ENCODE results near the gene FUT2.
"Not testable (repeated sequence)": the region's sequence is repeated elsewhere in the genome, so short reads cannot be mapped to it uniquely, and the experiment has no call there.

Gene FUT2

DNA sequence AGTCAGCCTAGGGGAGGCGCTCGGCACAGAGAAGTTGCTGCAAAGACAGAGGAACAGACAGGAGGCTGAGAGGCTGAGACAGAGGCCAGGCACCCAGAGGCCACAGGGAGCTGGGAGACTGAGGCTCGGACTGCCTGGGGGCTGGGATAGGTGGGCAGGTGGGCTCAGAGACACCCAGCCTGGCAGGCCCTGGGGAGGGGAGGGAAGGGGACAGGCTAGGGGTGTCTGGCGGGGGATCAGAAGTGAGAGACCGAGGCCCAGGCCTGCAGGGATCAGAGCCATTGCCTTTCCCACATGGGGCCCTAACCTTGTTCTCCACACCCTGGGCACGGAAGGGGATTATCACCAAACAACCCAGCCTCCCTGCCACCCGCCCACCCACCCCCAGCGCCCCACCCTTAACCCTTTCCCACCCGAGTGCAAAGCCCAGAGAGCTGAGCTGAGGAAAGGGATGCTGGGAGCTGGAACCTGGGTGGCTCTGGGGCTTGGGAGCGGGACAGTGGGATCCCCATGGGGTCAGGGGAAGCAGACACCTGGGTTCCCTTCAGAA is 24.2 kb upstream of the FUT2 start:
- no peak for DNase-seq

DNA sequence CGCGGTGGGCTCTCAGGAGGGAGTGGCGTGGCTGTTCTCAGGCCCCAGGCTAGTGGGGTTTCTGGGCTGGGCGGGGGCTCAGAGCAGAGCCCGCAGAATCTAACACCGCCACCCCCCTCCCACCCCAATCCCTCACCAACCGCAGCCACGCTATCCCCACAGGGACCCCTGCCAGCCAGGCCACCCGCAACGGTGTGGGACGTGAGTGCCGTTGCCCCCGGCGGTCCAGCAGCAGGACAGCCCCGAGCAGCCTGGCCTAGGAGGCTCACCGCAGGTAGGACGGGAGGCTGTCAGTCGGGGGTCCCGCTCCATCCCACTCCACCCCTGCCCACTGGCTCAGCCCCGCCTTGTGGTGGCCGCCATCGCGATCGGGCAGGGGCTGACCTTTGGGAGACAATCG is 22.8 kb upstream of the FUT2 start, which contains the start of gene NTN5:
NTN5 (minus strand) TSS at position 24 of the 400 bp plus-strand sequence. CDS start 2,031 bp downstream, outside the sequence.
- DNase-seq, result no peak

GRCh38 chr19:48673436-48674100 is 22.2 kb upstream of the FUT2 start:
- DNase-seq, result no peak

DNA sequence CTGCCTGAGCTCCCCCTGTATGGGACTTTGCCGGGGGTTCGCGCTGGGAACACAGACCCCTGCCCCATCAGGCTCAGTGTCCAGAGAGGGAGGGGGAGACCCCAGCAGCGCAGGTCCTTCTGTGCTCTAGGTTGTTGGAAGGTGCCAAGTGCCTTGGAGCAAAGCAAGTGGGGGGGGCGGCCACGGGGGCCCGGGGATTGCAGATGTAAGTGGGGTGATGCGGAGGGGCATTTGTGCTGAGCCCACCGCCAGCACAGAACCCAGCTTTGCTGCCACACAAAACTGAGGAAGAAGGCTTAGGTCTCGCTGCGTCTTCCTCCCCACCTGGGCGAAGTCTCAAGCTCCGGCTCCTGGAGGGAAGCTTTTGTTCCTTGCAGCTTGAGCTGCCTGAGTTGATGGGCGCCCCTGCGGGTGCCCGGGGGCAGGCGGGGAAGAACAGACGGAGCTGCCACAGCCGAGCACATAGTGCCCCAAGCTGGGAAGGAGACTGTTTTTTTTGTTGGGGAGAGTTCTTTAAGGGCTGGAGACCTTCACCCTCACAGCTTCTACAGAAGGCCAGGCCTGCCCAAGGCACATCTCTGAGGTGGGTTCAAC is 21.5 kb upstream of the FUT2 start:
- no peak for DNase-seq

DNA sequence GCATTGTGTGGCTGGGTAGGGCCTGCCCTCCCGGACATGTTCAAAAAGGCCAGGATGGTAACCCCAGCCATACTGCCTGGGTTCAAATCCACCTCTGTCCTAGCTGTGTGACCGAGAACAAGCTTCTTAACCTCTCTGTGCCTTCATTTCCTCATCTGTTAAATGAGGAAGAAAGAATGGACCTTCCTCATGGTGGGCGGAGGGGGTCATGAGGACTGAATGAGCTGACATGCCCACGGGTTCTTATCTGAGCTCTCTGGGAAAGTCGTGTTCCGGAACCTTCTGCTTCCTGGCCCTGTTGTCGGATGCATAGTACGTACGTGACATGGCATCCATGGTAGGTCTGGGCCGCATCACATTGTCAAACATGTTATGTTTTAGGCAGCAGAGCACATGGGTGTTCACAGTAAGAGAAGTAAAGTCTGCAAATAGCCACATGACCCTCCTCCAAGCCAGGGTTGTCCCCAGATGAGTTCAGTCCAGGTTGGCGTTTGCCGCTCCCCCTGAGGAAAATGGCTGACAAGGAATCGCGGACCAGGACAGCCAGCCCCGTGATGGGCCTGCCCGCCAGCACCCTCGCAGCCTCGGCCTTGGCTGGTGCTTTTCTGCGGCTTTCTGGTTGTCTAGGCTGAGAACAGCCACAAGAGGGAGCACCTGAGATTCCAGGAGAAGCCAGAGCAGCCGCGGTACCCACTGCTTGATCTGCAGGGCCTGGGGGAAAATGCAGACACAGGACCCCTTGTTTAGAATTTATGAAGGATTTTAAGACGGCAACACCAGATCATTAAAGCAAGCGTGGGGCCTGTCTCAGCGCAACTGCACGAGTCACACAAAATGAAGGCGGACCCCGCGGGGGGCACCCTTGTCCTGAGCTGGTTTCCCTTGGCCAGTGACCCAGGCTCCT is 20.6 kb upstream of the FUT2 start:
- DNase-seq, result peak; percentile 83

GRCh38 chr19:48676487-48676886 is 19.3 kb upstream of the FUT2 start:
- no peak for DNase-seq

GRCh38 chr19:48676887-48677286 is 18.9 kb upstream of the FUT2 start:
- no peak for DNase-seq

GRCh38 chr19:48678201-48678600 is 17.6 kb upstream of the FUT2 start:
- DNase-seq, result no peak

- not testable (repeated sequence) for DNase-seq
Observed at GRCh38 chr19:48680006-48680405, 15.8 kb upstream of the FUT2 start.

- no peak for DNase-seq
Observed at GRCh38 chr19:48680436-48681126, 15.2 kb upstream of the FUT2 start.

- DNase-seq, result no peak
Observed at GRCh38 chr19:48681127-48681470, 14.7 kb upstream of the FUT2 start.

DNA sequence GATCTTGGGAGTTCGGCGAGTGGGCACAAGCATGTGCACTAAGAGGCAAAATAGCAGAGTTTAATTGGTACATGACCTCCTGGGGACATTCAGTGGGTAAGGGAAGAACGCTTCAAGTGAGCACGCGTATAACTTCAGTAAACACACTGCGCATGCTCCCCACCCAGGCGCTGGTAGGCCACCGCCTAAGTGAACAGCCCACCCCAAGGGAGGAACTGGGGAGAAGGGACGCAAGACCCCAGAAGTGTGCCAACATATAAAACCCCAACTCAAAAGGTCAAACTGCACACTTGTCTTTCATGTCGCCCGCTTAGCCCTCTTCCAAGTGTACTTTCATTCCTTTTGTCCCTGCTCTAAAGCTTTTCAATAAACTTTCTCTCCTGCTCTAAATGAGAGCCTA is 12.4 kb upstream of the FUT2 start:
- DNase-seq, result no peak

DNA sequence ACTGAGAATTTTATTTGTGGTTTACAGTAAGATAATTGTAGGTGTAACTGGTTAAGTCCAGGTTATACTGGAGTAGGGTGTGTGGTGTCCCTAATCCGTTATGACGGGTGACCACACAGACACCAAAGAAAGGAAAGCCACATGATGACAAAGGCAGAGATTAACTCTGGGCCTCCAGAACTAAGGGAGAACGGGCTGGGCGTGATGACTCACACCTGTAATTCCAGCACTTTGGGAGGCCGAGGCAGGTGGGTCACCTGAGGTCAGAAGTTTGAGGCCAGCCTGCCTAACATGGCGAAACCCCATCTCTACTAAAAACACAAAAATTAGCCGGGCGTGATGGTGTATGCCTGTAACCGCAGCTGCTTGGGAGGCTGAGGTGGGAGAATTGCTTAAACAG is 10.2 kb upstream of the FUT2 start:
- no peak for DNase-seq

DNA sequence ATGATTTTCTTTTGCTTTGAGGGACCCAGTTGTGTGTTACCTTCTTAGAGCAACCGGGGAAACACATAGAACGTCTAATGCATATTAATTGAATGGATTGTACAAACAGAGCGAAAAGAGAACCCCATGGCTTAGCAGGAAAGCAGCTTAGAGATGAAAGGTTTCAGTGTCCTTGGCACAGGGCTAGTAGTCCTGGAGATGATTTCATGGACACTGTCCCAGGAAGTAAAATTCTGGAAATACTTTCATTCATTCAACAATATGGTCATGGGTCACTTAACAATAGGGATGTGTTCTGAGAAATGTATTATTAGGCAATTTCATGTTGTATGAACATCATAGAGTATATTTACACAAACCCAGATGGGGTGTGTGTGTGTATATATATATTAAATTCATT is 9.7 kb upstream of the FUT2 start:
- DNase-seq, result no peak

DNA sequence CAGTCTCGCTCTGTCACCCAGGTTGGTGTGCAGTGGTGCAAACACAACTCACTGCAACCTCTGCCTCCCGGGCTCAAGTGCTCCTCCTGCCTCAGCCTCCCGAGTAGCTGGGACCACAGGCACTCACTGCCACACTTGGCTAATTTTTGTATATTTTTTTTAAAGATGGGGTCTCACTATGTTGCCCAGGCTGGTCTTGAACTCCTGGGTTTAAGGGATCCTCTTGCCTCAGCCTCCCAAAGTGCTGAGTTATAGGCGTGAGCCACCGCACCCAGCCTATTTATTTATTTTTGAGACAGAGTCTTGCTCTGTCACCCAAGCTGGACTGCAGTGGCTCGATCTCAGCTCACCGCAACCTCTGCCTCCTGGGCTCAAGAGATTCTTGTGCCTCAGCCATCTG is 9.1 kb upstream of the FUT2 start:
- DNase-seq, result not testable (repeated sequence)

GRCh38 chr19:48687776-48688175 is 8.0 kb upstream of the FUT2 start:
- DNase-seq, result no peak

DNA sequence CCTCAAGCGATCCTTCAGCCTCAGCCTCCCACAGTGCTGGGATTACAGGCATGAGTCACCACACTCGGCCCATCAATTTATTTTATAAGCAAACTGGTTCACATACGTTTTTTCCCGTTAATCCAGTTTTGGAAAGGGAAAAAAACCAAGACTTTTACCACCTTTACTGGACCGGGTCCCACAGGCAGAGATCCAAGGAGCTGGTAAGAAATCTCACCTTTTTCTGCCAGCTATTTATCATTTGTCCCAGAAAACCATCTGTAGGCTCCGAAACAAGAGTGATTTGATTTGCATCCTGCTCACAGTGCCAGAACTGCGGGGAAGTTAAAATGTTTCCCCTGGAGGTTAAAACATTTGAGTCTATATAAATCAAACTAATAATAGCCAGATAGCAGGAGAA is 6.3 kb upstream of the FUT2 start:
- no peak for DNase-seq

GRCh38 chr19:48693629-48694028 is 2.1 kb upstream of the FUT2 start:
- not testable (repeated sequence) for DNase-seq

DNA sequence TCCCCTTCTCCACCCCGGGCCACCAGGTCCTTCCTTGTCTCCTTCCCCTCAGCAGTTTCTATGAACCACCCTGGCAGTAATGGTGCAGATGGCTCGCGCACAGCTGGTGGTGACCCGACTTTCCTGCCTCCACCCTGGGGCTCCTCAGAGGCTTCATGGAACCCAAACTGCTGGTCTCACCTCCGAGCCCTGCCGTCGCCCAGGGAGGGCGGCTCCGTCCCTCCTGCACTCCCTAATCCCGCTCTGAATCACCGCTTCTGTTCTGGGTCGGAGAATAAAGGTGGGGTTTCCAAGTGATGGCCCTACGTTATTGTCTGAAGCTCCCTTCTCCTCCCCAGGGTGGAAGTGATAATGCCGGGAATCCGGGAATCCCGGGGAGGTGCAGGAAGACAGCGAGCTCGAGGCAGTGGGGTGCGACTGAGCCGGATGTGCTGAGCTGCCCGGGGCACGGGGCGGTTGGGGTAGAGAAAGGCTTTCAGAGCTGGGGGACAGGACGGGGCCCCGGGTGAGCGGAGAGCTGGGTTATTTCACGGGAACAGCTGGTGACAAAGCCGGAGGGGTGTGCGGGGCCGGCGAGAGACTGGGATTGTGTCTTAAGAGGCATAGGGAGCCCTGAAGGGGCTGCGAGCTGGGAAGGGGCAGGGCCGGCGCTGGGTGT is 711 bp downstream of the FUT2 start:
- no peak for DNase-seq

GRCh38 chr19:48698046-48698445 is 2.3 kb downstream of the FUT2 start:
- no peak for DNase-seq

- no peak for DNase-seq
Observed at GRCh38 chr19:48702701-48703100, 6.9 kb downstream of the FUT2 start.

DNA sequence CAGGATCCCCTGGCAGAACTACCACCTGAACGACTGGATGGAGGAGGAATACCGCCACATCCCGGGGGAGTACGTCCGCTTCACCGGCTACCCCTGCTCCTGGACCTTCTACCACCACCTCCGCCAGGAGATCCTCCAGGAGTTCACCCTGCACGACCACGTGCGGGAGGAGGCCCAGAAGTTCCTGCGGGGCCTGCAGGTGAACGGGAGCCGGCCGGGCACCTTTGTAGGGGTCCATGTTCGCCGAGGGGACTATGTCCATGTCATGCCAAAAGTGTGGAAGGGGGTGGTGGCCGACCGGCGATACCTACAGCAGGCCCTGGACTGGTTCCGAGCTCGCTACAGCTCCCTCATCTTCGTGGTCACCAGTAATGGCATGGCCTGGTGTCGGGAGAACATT is 7.5 kb downstream of the FUT2 start:
- no peak for DNase-seq

- no peak for DNase-seq
Observed at GRCh38 chr19:48705431-48705830, 9.7 kb downstream of the FUT2 start.
